GM21423 (cell line): ENCODE measurements around the gene KCNK5.

Experiments used
- ATAC-seq: cut with Tn5 transposase; IDR thresholded peaks from one replicate; pipeline ENCODE4 v1.9.1; 2021; ENCODE audit warnings: mild to moderate bottlenecking, moderate library complexity; ENCODE audit not compliant: unreplicated experiment

The KCNK5 gene

GRCh38 chr6:39143238-39143930 lies 85.9 kb downstream of the KCNK5 start:
- no peak for ATAC-seq

GRCh38 chr6:39140556-39141167 lies 88.6 kb downstream of the KCNK5 start:
- ATAC-seq = no peak
